Right lobe of liver (tissue), 4 donors: ENCODE measurements around the gene ITGA2.

ENCODE experiments used
- POLR2A ChIP-seq: fragments of 450-650 bp; IDR thresholded peaks from one replicate; pipeline ENCODE4 v1.6.1; 2017; ENCODE audit warnings: antibody characterized with exemption, mild to moderate bottlenecking
- TF ChIP-seq, protein P1 (sequence below), 4 donors: fragments of 200-600 bp in 3 of 4; fragments of 450-650 bp in 1 of 4; IDR thresholded peaks; one replicate each; pipeline versions ENCODE4 v1.5.1 to v1.8.0; 2016 to 2022; ENCODE audit warnings: antibody characterized with exemption in 4 of 4, mild to moderate bottlenecking in 2 of 4
- donor health status: DM: no; HTN: no; CAD: no.
- donor health status: DM: no; HTN: no; CAD: no.
- donor health status: DM: no; HTN: yes; CAD: no.

DNA sequence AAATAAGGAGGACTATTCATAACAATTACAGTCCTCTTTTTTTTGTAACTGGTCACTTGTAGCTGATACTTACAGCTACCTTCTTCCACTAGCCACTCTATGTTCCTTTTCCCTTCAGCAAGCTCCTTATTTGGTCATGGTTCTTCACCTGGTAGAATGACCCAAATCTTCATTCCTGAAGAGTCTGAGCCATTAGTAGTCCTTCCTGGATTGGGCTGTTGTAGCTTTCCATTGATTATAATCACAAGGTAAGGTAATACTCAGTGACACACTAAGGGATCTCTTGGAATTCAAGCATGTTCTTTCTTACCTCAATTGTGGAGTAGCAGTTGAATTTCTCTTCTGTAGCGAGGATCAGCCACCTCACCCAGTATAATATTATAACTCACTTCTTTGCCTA is 25.5 kb upstream of the ITGA2 start:
- TF ChIP-seq, protein P1, sequence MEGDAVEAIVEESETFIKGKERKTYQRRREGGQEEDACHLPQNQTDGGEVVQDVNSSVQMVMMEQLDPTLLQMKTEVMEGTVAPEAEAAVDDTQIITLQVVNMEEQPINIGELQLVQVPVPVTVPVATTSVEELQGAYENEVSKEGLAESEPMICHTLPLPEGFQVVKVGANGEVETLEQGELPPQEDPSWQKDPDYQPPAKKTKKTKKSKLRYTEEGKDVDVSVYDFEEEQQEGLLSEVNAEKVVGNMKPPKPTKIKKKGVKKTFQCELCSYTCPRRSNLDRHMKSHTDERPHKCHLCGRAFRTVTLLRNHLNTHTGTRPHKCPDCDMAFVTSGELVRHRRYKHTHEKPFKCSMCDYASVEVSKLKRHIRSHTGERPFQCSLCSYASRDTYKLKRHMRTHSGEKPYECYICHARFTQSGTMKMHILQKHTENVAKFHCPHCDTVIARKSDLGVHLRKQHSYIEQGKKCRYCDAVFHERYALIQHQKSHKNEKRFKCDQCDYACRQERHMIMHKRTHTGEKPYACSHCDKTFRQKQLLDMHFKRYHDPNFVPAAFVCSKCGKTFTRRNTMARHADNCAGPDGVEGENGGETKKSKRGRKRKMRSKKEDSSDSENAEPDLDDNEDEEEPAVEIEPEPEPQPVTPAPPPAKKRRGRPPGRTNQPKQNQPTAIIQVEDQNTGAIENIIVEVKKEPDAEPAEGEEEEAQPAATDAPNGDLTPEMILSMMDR (IDR thresholded peaks at IDR 0.05), result no peak
- TF ChIP-seq POLR2A, result no peak
